ENCODE measurements around the gene IFI35.
A peak's percentile ranks its signal among the peaks of the same experiment; 100 is the strongest.

The IFI35 gene

DNA sequence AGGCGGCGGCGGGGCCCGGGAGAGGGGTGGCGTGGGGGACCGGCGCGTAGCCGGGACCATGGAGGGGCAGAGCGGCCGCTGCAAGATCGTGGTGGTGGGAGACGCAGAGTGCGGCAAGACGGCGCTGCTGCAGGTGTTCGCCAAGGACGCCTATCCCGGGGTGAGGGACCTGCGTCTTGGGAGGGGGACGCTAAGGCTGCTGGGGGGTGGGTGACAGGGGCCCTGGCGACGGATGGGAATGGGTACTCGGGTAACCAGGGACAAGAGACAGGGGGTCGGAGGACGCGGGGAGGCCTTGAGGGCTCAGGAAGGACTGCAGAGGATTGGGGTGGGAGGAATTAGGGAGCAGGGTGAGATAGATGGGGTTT, 18.7 kb downstream of the IFI35 start (continued):
- TF ChIP-seq, protein P1, sequence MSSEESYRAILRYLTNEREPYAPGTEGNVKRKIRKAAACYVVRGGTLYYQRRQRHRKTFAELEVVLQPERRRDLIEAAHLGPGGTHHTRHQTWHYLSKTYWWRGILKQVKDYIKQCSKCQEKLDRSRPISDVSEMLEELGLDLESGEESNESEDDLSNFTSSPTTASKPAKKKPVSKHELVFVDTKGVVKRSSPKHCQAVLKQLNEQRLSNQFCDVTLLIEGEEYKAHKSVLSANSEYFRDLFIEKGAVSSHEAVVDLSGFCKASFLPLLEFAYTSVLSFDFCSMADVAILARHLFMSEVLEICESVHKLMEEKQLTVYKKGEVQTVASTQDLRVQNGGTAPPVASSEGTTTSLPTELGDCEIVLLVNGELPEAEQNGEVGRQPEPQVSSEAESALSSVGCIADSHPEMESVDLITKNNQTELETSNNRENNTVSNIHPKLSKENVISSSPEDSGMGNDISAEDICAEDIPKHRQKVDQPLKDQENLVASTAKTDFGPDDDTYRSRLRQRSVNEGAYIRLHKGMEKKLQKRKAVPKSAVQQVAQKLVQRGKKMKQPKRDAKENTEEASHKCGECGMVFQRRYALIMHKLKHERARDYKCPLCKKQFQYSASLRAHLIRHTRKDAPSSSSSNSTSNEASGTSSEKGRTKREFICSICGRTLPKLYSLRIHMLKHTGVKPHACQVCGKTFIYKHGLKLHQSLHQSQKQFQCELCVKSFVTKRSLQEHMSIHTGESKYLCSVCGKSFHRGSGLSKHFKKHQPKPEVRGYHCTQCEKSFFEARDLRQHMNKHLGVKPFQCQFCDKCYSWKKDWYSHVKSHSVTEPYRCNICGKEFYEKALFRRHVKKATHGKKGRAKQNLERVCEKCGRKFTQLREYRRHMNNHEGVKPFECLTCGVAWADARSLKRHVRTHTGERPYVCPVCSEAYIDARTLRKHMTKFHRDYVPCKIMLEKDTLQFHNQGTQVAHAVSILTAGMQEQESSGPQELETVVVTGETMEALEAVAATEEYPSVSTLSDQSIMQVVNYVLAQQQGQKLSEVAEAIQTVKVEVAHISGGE (tag by site-specific recombination; conservative IDR thresholded peaks at IDR 0.05; ENCODE audit: low read depth) = no peak
- TF ChIP-seq, protein P2, sequence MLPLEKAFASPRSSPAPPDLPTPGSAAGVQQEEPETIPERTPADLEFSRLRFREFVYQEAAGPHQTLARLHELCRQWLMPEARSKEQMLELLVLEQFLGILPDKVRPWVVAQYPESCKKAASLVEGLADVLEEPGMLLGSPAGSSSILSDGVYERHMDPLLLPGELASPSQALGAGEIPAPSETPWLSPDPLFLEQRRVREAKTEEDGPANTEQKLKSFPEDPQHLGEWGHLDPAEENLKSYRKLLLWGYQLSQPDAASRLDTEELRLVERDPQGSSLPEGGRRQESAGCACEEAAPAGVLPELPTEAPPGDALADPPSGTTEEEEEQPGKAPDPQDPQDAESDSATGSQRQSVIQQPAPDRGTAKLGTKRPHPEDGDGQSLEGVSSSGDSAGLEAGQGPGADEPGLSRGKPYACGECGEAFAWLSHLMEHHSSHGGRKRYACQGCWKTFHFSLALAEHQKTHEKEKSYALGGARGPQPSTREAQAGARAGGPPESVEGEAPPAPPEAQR (tag by site-specific recombination; IDR thresholded peaks at IDR 0.05) = no peak
- TF ChIP-seq YY1 (tag by site-specific recombination; IDR thresholded peaks at IDR 0.05) = no peak
- peak; percentile 79 for TF ChIP-seq ZBTB48 (tag by site-specific recombination; IDR thresholded peaks at IDR 0.05)
- TF ChIP-seq ZFP3 (tag by site-specific recombination; IDR thresholded peaks at IDR 0.05; ENCODE audit: low read depth) = no peak
- TF ChIP-seq ZNF549 (tag by site-specific recombination; IDR thresholded peaks at IDR 0.05) = no peak
- TF ChIP-seq SETDB1 (IDR thresholded peaks at IDR 0.05; ENCODE audit: insufficient read length, low read length) = no peak
- no peak for TF ChIP-seq ZNF239 (tag by site-specific recombination; IDR thresholded peaks at IDR 0.05)
- TF ChIP-seq ZNF529 (tag by site-specific recombination; IDR thresholded peaks at IDR 0.05; ENCODE audit: insufficient replicate concordance) = no peak
- TF ChIP-seq KLF16 (tag by site-specific recombination; IDR thresholded peaks at IDR 0.05) = 0 out of 2 replicates have a peak, but pooled peaks have one; percentile 19
- 0 out of 2 replicates have a peak, but pooled peaks have one; percentile 9 for TF ChIP-seq ZIC2 (tag by site-specific recombination; IDR thresholded peaks at IDR 0.05)
- TF ChIP-seq GLI4 (tag by site-specific recombination; IDR thresholded peaks at IDR 0.05) = peak; percentile 44; the same call in 1 of the 2 replicates
- TF ChIP-seq ZNF501 (tag by site-specific recombination; IDR thresholded peaks at IDR 0.05) = no peak
- TF ChIP-seq ZXDB (tag by site-specific recombination; IDR thresholded peaks at IDR 0.05) = no peak
- TF ChIP-seq ZNF776 (tag by site-specific recombination; IDR thresholded peaks at IDR 0.05; ENCODE audit: borderline replicate concordance) = no peak
- TF ChIP-seq ZNF184 (tag by site-specific recombination; IDR thresholded peaks at IDR 0.05) = no peak
- TF ChIP-seq RBAK (tag by site-specific recombination; IDR thresholded peaks at IDR 0.05) = no peak
- TF ChIP-seq, protein P3, sequence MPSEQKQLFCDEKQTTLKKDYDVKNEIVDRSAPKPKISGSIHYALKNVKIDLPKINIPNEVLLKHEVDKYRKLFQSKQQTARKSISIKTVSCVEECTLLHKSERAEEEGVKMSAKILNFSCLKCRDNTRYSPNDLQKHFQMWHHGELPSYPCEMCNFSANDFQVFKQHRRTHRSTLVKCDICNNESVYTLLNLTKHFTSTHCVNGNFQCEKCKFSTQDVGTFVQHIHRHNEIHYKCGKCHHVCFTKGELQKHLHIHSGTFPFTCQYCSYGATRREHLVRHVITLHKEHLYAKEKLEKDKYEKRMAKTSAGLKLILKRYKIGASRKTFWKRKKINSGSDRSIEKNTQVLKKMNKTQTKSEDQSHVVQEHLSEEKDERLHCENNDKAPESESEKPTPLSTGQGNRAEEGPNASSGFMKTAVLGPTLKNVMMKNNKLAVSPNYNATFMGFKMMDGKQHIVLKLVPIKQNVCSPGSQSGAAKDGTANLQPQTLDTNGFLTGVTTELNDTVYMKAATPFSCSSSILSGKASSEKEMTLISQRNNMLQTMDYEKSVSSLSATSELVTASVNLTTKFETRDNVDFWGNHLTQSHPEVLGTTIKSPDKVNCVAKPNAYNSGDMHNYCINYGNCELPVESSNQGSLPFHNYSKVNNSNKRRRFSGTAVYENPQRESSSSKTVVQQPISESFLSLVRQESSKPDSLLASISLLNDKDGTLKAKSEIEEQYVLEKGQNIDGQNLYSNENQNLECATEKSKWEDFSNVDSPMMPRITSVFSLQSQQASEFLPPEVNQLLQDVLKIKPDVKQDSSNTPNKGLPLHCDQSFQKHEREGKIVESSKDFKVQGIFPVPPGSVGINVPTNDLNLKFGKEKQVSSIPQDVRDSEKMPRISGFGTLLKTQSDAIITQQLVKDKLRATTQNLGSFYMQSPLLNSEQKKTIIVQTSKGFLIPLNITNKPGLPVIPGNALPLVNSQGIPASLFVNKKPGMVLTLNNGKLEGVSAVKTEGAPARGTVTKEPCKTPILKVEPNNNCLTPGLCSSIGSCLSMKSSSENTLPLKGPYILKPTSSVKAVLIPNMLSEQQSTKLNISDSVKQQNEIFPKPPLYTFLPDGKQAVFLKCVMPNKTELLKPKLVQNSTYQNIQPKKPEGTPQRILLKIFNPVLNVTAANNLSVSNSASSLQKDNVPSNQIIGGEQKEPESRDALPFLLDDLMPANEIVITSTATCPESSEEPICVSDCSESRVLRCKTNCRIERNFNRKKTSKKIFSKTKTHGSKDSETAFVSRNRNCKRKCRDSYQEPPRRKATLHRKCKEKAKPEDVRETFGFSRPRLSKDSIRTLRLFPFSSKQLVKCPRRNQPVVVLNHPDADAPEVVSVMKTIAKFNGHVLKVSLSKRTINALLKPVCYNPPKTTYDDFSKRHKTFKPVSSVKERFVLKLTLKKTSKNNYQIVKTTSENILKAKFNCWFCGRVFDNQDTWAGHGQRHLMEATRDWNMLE (tag by site-specific recombination; conservative IDR thresholded peaks at IDR 0.05; ENCODE audit: low read depth) = no peak
- TF ChIP-seq ZNF830 (tag by site-specific recombination; IDR thresholded peaks at IDR 0.05; ENCODE audit: low read depth) = no peak
- TF ChIP-seq ZNF23 (tag by site-specific recombination; IDR thresholded peaks at IDR 0.05; ENCODE audit: borderline replicate concordance) = no peak
- TF ChIP-seq ZNF660 (tag by site-specific recombination; IDR thresholded peaks at IDR 0.05) = no peak
- no peak for TF ChIP-seq ZNF146 (tag by site-specific recombination; IDR thresholded peaks at IDR 0.05)
- TF ChIP-seq ZNF221 (tag by site-specific recombination; IDR thresholded peaks at IDR 0.05; ENCODE audit: borderline replicate concordance) = no peak
- TF ChIP-seq ZNF311 (tag by site-specific recombination; IDR thresholded peaks at IDR 0.05; ENCODE audit: borderline replicate concordance) = no peak
- TF ChIP-seq ZNF777 (tag by site-specific recombination; IDR thresholded peaks at IDR 0.05; ENCODE audit: borderline replicate concordance) = 0 out of 2 replicates have a peak, but pooled peaks have one; percentile 37
- no peak for TF ChIP-seq ZNF174 (tag by site-specific recombination; IDR thresholded peaks at IDR 0.05)
- TF ChIP-seq ZBTB6 (tag by site-specific recombination; IDR thresholded peaks at IDR 0.05) = no peak
- 0 out of 2 replicates have a peak, but pooled peaks have one; percentile 62 for TF ChIP-seq ZBTB7A (tag by site-specific recombination; IDR thresholded peaks at IDR 0.05; ENCODE audit: low read depth)
- TF ChIP-seq ZNF140 (tag by site-specific recombination; IDR thresholded peaks at IDR 0.05) = no peak
- TF ChIP-seq ZNF621 (tag by site-specific recombination; IDR thresholded peaks at IDR 0.05) = no peak
- TF ChIP-seq ZNF792 (tag by site-specific recombination; IDR thresholded peaks at IDR 0.05) = no peak; the same call in 1 of the 2 replicates
- TF ChIP-seq HOXD13 (CRISPR knock-in tag; IDR thresholded peaks at IDR 0.05; ENCODE audit: borderline replicate concordance) = no peak

Data from HEK293 (cell line).